ENCODE results near the gene IRX3. TPM values are rescaled to one million over a fixed set of nuclear protein-coding genes. Genes with fewer than 3 reads are reported as not detected.

IRX3 gene
- 0.96 TPM for total RNA-seq (ENCODE audit: insufficient read depth, low replicate concordance)

GRCh38 chr16:54286366-54287130 is at the start of gene IRX3:
IRX3 (minus strand) TSS chr16:54286787; CDS start chr16:54286050, 737 bp downstream.
- DNase-seq (ENCODE audit: low spot score): peak; percentile 97

- DNase-seq (ENCODE audit: low spot score): no peak
Measured at GRCh38 chr16:54335230-54335629, 48.6 kb upstream of the IRX3 start.

- no peak for DNase-seq (ENCODE audit: low spot score)
Measured at GRCh38 chr16:54334208-54334607, 47.6 kb upstream of the IRX3 start.

GRCh38 chr16:54331241-54332002 is 44.8 kb upstream of the IRX3 start:
- no peak for DNase-seq (ENCODE audit: low spot score)

- DNase-seq (ENCODE audit: low spot score): no peak
Measured at GRCh38 chr16:54327609-54328008, 41.0 kb upstream of the IRX3 start.

- no peak for DNase-seq (ENCODE audit: low spot score)
Measured at GRCh38 chr16:54326266-54326662, 39.7 kb upstream of the IRX3 start.

GRCh38 chr16:54325616-54326265 is 39.2 kb upstream of the IRX3 start:
- no peak for DNase-seq (ENCODE audit: low spot score)

GRCh38 chr16:54324716-54325115 is 38.1 kb upstream of the IRX3 start:
- no peak for DNase-seq (ENCODE audit: low spot score)

- no peak for DNase-seq (ENCODE audit: low spot score)
Measured at GRCh38 chr16:54320697-54321340, 34.2 kb upstream of the IRX3 start.

GRCh38 chr16:54318941-54319340 is 32.4 kb upstream of the IRX3 start:
- DNase-seq (ENCODE audit: low spot score): no peak

- no peak for DNase-seq (ENCODE audit: low spot score)
Measured at GRCh38 chr16:54317101-54317611, 30.6 kb upstream of the IRX3 start.

GRCh38 chr16:54316095-54316889 is 29.7 kb upstream of the IRX3 start:
- no peak for DNase-seq (ENCODE audit: low spot score)

- no peak for DNase-seq (ENCODE audit: low spot score)
Measured at GRCh38 chr16:54313789-54314188, 27.2 kb upstream of the IRX3 start.

GRCh38 chr16:54312502-54312991 is 26.0 kb upstream of the IRX3 start:
- no peak for DNase-seq (ENCODE audit: low spot score)

- DNase-seq (ENCODE audit: low spot score): no peak
Measured at GRCh38 chr16:54309341-54309740, 22.8 kb upstream of the IRX3 start.

GRCh38 chr16:54305080-54305479 is 18.5 kb upstream of the IRX3 start:
- DNase-seq (ENCODE audit: low spot score): peak; percentile 44

- no peak for DNase-seq (ENCODE audit: low spot score)
Measured at GRCh38 chr16:54303613-54304012, 17.0 kb upstream of the IRX3 start.

- no peak for DNase-seq (ENCODE audit: low spot score)
Measured at GRCh38 chr16:54297154-54297553, 10.6 kb upstream of the IRX3 start.

- DNase-seq (ENCODE audit: low spot score): no peak
Measured at GRCh38 chr16:54296543-54296942, 10.0 kb upstream of the IRX3 start.

- no peak for DNase-seq (ENCODE audit: low spot score)
Measured at GRCh38 chr16:54291656-54292487, 5.3 kb upstream of the IRX3 start.

Data from umbilical cord (tissue), 2 donors.